ENCODE results near the gene RAPGEF1. TPM values are rescaled to one million over a fixed set of nuclear protein-coding genes. Genes with fewer than 3 reads are reported as not detected.

Gene RAPGEF1
- polyA plus RNA-seq, 1 donor from 2014 or later: 23.6 TPM

GRCh38 chr9:131700076-131700475 lies 39.8 kb downstream of the RAPGEF1 start:
- no peak for TF ChIP-seq MXI1 (conservative IDR thresholded peaks at IDR 0.05; ENCODE audit: poor library complexity, severe bottlenecking)
- no peak for TF ChIP-seq SMC3 (conservative IDR thresholded peaks at IDR 0.05; ENCODE audit: poor library complexity)
- TF ChIP-seq EP300 (conservative IDR thresholded peaks at IDR 0.05; ENCODE audit: poor library complexity, severe bottlenecking): no peak
- no peak for TF ChIP-seq EZH2 (IDR thresholded peaks at IDR 0.05; ENCODE audit: borderline replicate concordance, insufficient read depth, low read length, poor library complexity, severe bottlenecking)
- no peak for TF ChIP-seq POLR2AphosphoS5 (IDR thresholded peaks at IDR 0.05)
- TF ChIP-seq RAD21 (conservative IDR thresholded peaks at IDR 0.05): no peak
- TF ChIP-seq CTCF (IDR thresholded peaks at IDR 0.05; ENCODE audit: poor library complexity, severe bottlenecking): no peak
- TF ChIP-seq REST (IDR thresholded peaks at IDR 0.05; ENCODE audit: borderline replicate concordance): no peak
- no peak for TF ChIP-seq TAF1 (IDR thresholded peaks at IDR 0.05; ENCODE audit: low read depth)
- H2AFZ ChIP-seq (ENCODE audit: low read depth, low read length): no peak overlapping the region
- no peaks in the 10 kb centered on the region for H3K36me3 ChIP-seq (ENCODE audit: insufficient read depth, low read length)
- no peaks in the 10 kb centered on the region for H3F3A ChIP-seq (ENCODE audit: insufficient read depth, low read length, poor library complexity, severe bottlenecking)
- no peak overlapping the region for H3K27ac ChIP-seq (ENCODE audit: low read length)
- no peaks in the 10 kb centered on the region for H4K20me1 ChIP-seq (ENCODE audit: insufficient read depth)
- no peaks in the 10 kb centered on the region for H3K9me3 ChIP-seq (ENCODE audit: low read length)
- H3K27me3 ChIP-seq (ENCODE audit: insufficient read depth, low read depth, low read length): no peaks in the 10 kb centered on the region
- H3K9ac ChIP-seq (ENCODE audit: low read length): no peak overlapping the region
- H3K4me3 ChIP-seq (ENCODE audit: low read length): no peak overlapping the region
- H3K79me2 ChIP-seq (replicated peaks; ENCODE audit: insufficient read depth, low read length): peaks cover 13% of the 10 kb centered on the region
- H3K4me2 ChIP-seq (ENCODE audit: low read length): no peak overlapping the region
- no peaks in the 10 kb centered on the region for H3K9me2 ChIP-seq (ENCODE audit: insufficient read depth, low read length)

GRCh38 chr9:131698618-131698985 lies 41.3 kb downstream of the RAPGEF1 start:
- Histone ChIP-seq H3K27ac (ENCODE audit: low read length) (no peak overlapping the region), H3K4me2 (ENCODE audit: low read length) (no peak overlapping the region), H3K4me3 (ENCODE audit: low read length) (no peak overlapping the region), H2AFZ (ENCODE audit: low read depth, low read length) (no peak overlapping the region), H3K79me2 (replicated peaks; ENCODE audit: insufficient read depth, low read length) (peaks cover 13% of the 10 kb centered on the region), H3F3A (ENCODE audit: insufficient read depth, low read length, poor library complexity, severe bottlenecking) (no peaks in the 10 kb centered on the region), H3K9me3 (ENCODE audit: low read length) (no peaks in the 10 kb centered on the region), H3K9ac (ENCODE audit: low read length) (no peak overlapping the region), H3K27me3 (ENCODE audit: insufficient read depth, low read depth, low read length) (no peaks in the 10 kb centered on the region), H3K9me2 (ENCODE audit: insufficient read depth, low read length) (no peaks in the 10 kb centered on the region), H4K20me1 (ENCODE audit: insufficient read depth) (no peaks in the 10 kb centered on the region), H3K36me3 (ENCODE audit: insufficient read depth, low read length) (no peaks in the 10 kb centered on the region)
- TF ChIP-seq MXI1 (conservative IDR thresholded peaks at IDR 0.05; ENCODE audit: poor library complexity, severe bottlenecking): no peak
- no peak for TF ChIP-seq RAD21 (conservative IDR thresholded peaks at IDR 0.05)
